ENCODE measurements around the gene ADAMTSL3. TPM values are rescaled to one million over a fixed set of nuclear protein-coding genes. Genes with fewer than 3 reads are reported as not detected.
"Not testable (repeated sequence)": the region's sequence is repeated elsewhere in the genome, so short reads cannot be mapped to it uniquely, and the experiment has no call there.

Gene ADAMTSL3
- total and polyA plus RNA-seq, 8 donors: 0.54 to 19.2 (median 6.1) TPM

- TF ChIP-seq CTCF (IDR thresholded peaks at IDR 0.05): no peak
- no peak for ATAC-seq
- intact Hi-C loops (cut with DNase I): no loop called here
- no peak overlapping the region for H3K4me3 ChIP-seq
- no peak for FAIRE-seq
- no peaks in the 10 kb centered on the region for H3K36me3 ChIP-seq
- 74 to 81% methylated on average over 5 of the region's 5 CpGs for WGBS, 2 donors
- H3K27ac ChIP-seq: no peak overlapping the region
- H3K27me3 ChIP-seq: no peaks in the 10 kb centered on the region
- no peaks in the 10 kb centered on the region for H3K4me1 ChIP-seq
- no peak for DNase-seq
- H3K9me3 ChIP-seq: no peaks in the 10 kb centered on the region
These were observed 403.9 kb downstream of the ADAMTSL3 start for GRCh38 chr15:84057714-84058331.

GRCh38 chr15:84063674-84064073 lies 409.8 kb downstream of the ADAMTSL3 start:
- H3K27me3 ChIP-seq; intact Hi-C loops (cut with DNase I); FAIRE-seq; H3K9me3 ChIP-seq; DNase-seq; H3K4me3 ChIP-seq; H3K36me3 ChIP-seq; H3K27ac ChIP-seq; H3K4me1 ChIP-seq; ATAC-seq: not testable (repeated sequence)
- 40 to 41% methylated on average over 2 of the region's 2 CpGs for WGBS, 2 donors

DNA sequence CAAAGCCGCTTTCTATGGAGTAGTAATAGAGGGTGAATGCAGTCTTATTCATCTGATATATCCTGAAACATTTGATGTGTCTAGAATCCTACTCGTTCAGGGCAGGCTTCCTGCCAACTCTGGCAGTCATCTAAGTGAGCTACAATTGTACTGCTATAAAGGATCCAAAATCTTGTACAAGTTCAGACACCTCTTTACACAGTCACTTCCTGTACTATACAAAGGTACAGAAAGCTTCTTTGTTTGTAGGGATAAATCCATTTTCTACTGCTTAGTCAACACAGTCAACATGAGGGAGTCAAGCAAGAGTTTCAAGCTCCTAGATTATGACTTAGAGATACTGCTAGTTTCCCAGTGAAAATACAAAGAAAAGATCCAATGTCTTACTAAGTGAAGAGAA lies 414.8 kb downstream of the ADAMTSL3 start:
- intact Hi-C loops (cut with DNase I); H3K27me3 ChIP-seq; H3K36me3 ChIP-seq; FAIRE-seq; H3K4me3 ChIP-seq; H3K27ac ChIP-seq; H3K4me1 ChIP-seq; DNase-seq; ATAC-seq; H3K9me3 ChIP-seq: not testable (repeated sequence)
- WGBS, 2 donors: 54% methylated on average over 2 of the region's 2 CpGs

- DNase-seq; ATAC-seq; H3K4me1 ChIP-seq; intact Hi-C loops (cut with DNase I); H3K9me3 ChIP-seq; H3K27ac ChIP-seq; H3K36me3 ChIP-seq; H3K4me3 ChIP-seq; FAIRE-seq: not testable (repeated sequence)
- H3K27me3 ChIP-seq: peaks cover 0 to 13% (median 2%) of the 10 kb centered on the region in 4 donors
- 81 to 90% methylated on average over 2 of the region's 2 CpGs for WGBS, 2 donors
These were observed 424.1 kb downstream of the ADAMTSL3 start for GRCh38 chr15:84078038-84078437.

GRCh38 chr15:84079325-84079884 lies 425.5 kb downstream of the ADAMTSL3 start:
- H3K36me3 ChIP-seq; FAIRE-seq; DNase-seq; intact Hi-C loops (cut with DNase I); H3K27ac ChIP-seq; H3K4me1 ChIP-seq; H3K9me3 ChIP-seq: not testable (repeated sequence)
- H3K4me3 ChIP-seq: peak overlapping the region in 1 of 4 donors; percentile 47
- peaks cover 0 to 13% (median 2%) of the 10 kb centered on the region in 4 donors for H3K27me3 ChIP-seq
- ATAC-seq: peak in 3 of 4 donors; percentile 28 to 54 (median 48)
- 12 to 14% methylated on average over 15 of the region's 15 CpGs for WGBS, 2 donors

GRCh38 chr15:84079885-84080777 lies 426.2 kb downstream of the ADAMTSL3 start:
- Histone ChIP-seq H3K36me3 (no peaks in the 10 kb centered on the region), H3K9me3 (no peaks in the 10 kb centered on the region), H3K27ac (no peak overlapping the region), H3K4me3 (peak overlapping the region in 3 of 4 donors; percentile 7 to 47 (median 10)), H3K4me1 (no peaks in the 10 kb centered on the region), H3K27me3 (peaks cover 0 to 13% (median 2%) of the 10 kb centered on the region in 4 donors)
- FAIRE-seq (no peak), ATAC-seq (peak; percentile 66 to 91 (median 88)), DNase-seq (peak; percentile 24 to 69 (median 36))
- intact Hi-C loops (cut with DNase I): no loop called here
- no peak for TF ChIP-seq CTCF (IDR thresholded peaks at IDR 0.05)
- WGBS, 2 donors: 2 to 3% methylated on average over 65 of the region's 65 CpGs

- intact Hi-C loops (cut with DNase I); DNase-seq; FAIRE-seq; H3K4me1 ChIP-seq; H3K36me3 ChIP-seq; H3K9me3 ChIP-seq; H3K4me3 ChIP-seq; H3K27ac ChIP-seq: not testable (repeated sequence)
- ATAC-seq: peak in 3 of 4 donors; percentile 19 to 51 (median 37)
- 33 to 43% methylated on average over 9 of the region's 9 CpGs for WGBS, 2 donors
- H3K27me3 ChIP-seq: peaks cover 0 to 13% (median 2%) of the 10 kb centered on the region in 4 donors
These were observed 426.8 kb downstream of the ADAMTSL3 start for GRCh38 chr15:84080778-84081084.
